ENCODE results near the gene ATP2B3.
A peak's percentile ranks its signal among the peaks of the same experiment; 100 is the strongest.

ATP2B3 gene

GRCh38 chrX:153517423-153517822 lies at the start of gene ATP2B3:
Gene ATP2B3 (plus strand): TSS chrX:153517642. CDS start chrX:153536248, 18,606 bp downstream.
- DNase-seq, result no peak

- DNase-seq, result no peak
Measured at GRCh38 chrX:153468008-153468580, 49.3 kb upstream of the ATP2B3 start.

GRCh38 chrX:153469811-153470410 lies 47.5 kb upstream of the ATP2B3 start:
- DNase-seq, result peak; percentile 21

- DNase-seq, result peak; percentile 87
Measured at GRCh38 chrX:153470411-153471363, 46.8 kb upstream of the ATP2B3 start, which contains the start of gene HAUS7. Gene HAUS7 (minus strand): TSS chrX:153470576. CDS start chrX:153470557, 19 bp downstream.

- no peak for DNase-seq
Measured at GRCh38 chrX:153471663-153472280, 45.7 kb upstream of the ATP2B3 start.

GRCh38 chrX:153473126-153473525 lies 44.3 kb upstream of the ATP2B3 start:
- no peak for DNase-seq

- no peak for DNase-seq
Measured at GRCh38 chrX:153474266-153474665, 43.2 kb upstream of the ATP2B3 start.

GRCh38 chrX:153474718-153475117 lies 42.7 kb upstream of the ATP2B3 start:
- DNase-seq, result peak; percentile 22

- no peak for DNase-seq
Measured at GRCh38 chrX:153475271-153475670, 42.2 kb upstream of the ATP2B3 start.

- no peak for DNase-seq
Measured at GRCh38 chrX:153475751-153476281, 41.6 kb upstream of the ATP2B3 start.

- DNase-seq, result no peak
Measured at GRCh38 chrX:153476666-153477363, 40.6 kb upstream of the ATP2B3 start.

- no peak for DNase-seq
Measured at GRCh38 chrX:153477364-153477857, 40.0 kb upstream of the ATP2B3 start.

- DNase-seq, result no peak
Measured at GRCh38 chrX:153477901-153478300, 39.5 kb upstream of the ATP2B3 start.

- no peak for DNase-seq
Measured at GRCh38 chrX:153478746-153479145, 38.7 kb upstream of the ATP2B3 start.

- DNase-seq, result no peak
Measured at GRCh38 chrX:153481043-153481442, 36.4 kb upstream of the ATP2B3 start.

GRCh38 chrX:153482376-153483015 lies 34.9 kb upstream of the ATP2B3 start:
- DNase-seq, result no peak

GRCh38 chrX:153485396-153486080 lies 31.9 kb upstream of the ATP2B3 start:
- DNase-seq, result no peak

GRCh38 chrX:153486171-153486570 lies 31.3 kb upstream of the ATP2B3 start:
- DNase-seq, result no peak

GRCh38 chrX:153487590-153488071 lies 29.8 kb upstream of the ATP2B3 start:
- DNase-seq, result no peak

GRCh38 chrX:153488231-153488914 lies 29.1 kb upstream of the ATP2B3 start:
- no peak for DNase-seq

Data from stimulated activated CD4-positive, alpha-beta T cell treated with anti-CD3 and anti-CD28 coated beads, Interleukin-1b, Interleukin-23, amount 100 ng/mL, for 48 hours (primary cell).